ENCODE results near the gene ACVR1B.

The ACVR1B gene

GRCh38 chr12:51917746-51918453 is 33.6 kb upstream of the ACVR1B start:
- DNase-seq, result peak; percentile 40

- DNase-seq, result peak; percentile 29
Observed at GRCh38 chr12:51920046-51920445, 31.5 kb upstream of the ACVR1B start.

GRCh38 chr12:51921017-51921725 is 30.3 kb upstream of the ACVR1B start:
- DNase-seq, result peak; percentile 63

GRCh38 chr12:51922146-51922545 is 29.4 kb upstream of the ACVR1B start:
- peak; percentile 30 for DNase-seq

GRCh38 chr12:51922762-51923505 is 28.6 kb upstream of the ACVR1B start:
- peak; percentile 45 for DNase-seq

GRCh38 chr12:51923506-51924365 is 27.8 kb upstream of the ACVR1B start:
- DNase-seq, result peak; percentile 72

- DNase-seq, result no peak
Observed at GRCh38 chr12:51924551-51925319, 26.8 kb upstream of the ACVR1B start.

- DNase-seq, result no peak
Observed at GRCh38 chr12:51925346-51926063, 26.0 kb upstream of the ACVR1B start.

- DNase-seq, result no peak
Observed at GRCh38 chr12:51926064-51926632, 25.4 kb upstream of the ACVR1B start.

GRCh38 chr12:51926718-51927117 is 24.8 kb upstream of the ACVR1B start:
- no peak for DNase-seq

GRCh38 chr12:51932218-51933076 is 19.1 kb upstream of the ACVR1B start:
- no peak for DNase-seq

- no peak for DNase-seq
Observed at GRCh38 chr12:51934080-51934479, 17.4 kb upstream of the ACVR1B start.

- no peak for DNase-seq
Observed at GRCh38 chr12:51937926-51938325, 13.6 kb upstream of the ACVR1B start.

- DNase-seq, result no peak
Observed at GRCh38 chr12:51938726-51939125, 12.8 kb upstream of the ACVR1B start.

- DNase-seq, result no peak
Observed at GRCh38 chr12:51941011-51941581, 10.4 kb upstream of the ACVR1B start.

- DNase-seq, result no peak
Observed at GRCh38 chr12:51941604-51942003, 9.9 kb upstream of the ACVR1B start.

GRCh38 chr12:51942056-51942455 is 9.4 kb upstream of the ACVR1B start:
- no peak for DNase-seq

- no peak for DNase-seq
Observed at GRCh38 chr12:51942501-51943000, 8.9 kb upstream of the ACVR1B start.

GRCh38 chr12:51943346-51943745 is 8.2 kb upstream of the ACVR1B start:
- no peak for DNase-seq

Measured in right forelimb (tissue), 1 donor.